ENCODE results near the gene COL1A2. TPM values are rescaled to one million over a fixed set of nuclear protein-coding genes. Genes with fewer than 3 reads are reported as not detected.

COL1A2 gene
- total RNA-seq, 1 experiment from 2014 or later, result 42.1 TPM

- H2BK15ac ChIP-seq (ENCODE audit: low read depth, low read length), result no peak overlapping the region
- H3K9me3 Mint-ChIP-seq, result no peaks in the 10 kb centered on the region
- no peak overlapping the region for H3K18ac ChIP-seq (ENCODE audit: insufficient read length, low read depth, low read length)
- H3K14ac ChIP-seq (ENCODE audit: insufficient read depth, low read length), result no peak overlapping the region
- H3K79me1 ChIP-seq (ENCODE audit: insufficient read depth, low read depth, low read length, poor library complexity, severe bottlenecking), result no peaks in the 10 kb centered on the region
- H3K9ac ChIP-seq (ENCODE audit: extremely low read depth, insufficient read length, low read length), result no peak overlapping the region
- H2BK5ac ChIP-seq (ENCODE audit: insufficient read length, low read length), result no peak overlapping the region
- no peak overlapping the region for H4K5ac ChIP-seq (ENCODE audit: insufficient read length, low read depth, low read length)
- no peaks in the 10 kb centered on the region for H3K23me2 ChIP-seq (ENCODE audit: insufficient read length, low read depth, low read length, poor library complexity, severe bottlenecking)
- H4K91ac ChIP-seq (ENCODE audit: insufficient read length, low read depth, low read length), result no peak overlapping the region
- no peak overlapping the region for H3K4ac ChIP-seq (ENCODE audit: low read depth, low read length)
- H3K4me1 Mint-ChIP-seq, result peaks cover 9 to 10% of the 10 kb centered on the region in 2 experiments
- H2BK20ac ChIP-seq (ENCODE audit: low read depth, low read length, poor library complexity, severe bottlenecking), result no peak overlapping the region
- H2BK120ac ChIP-seq (ENCODE audit: low read depth, low read length, poor library complexity, severe bottlenecking), result no peak overlapping the region
- H3K27ac Mint-ChIP-seq, result no peak overlapping the region
- H3K23ac ChIP-seq (ENCODE audit: insufficient read length, low read depth, low read length), result no peak overlapping the region
- no peaks in the 10 kb centered on the region for H3K36me3 Mint-ChIP-seq (ENCODE audit: insufficient read depth in 1 of 3, low read depth in 3 of 3)
- H3K27ac ChIP-seq (ENCODE audit: insufficient read length, low read depth, low read length), result no peak overlapping the region
- no peak overlapping the region for H4K8ac ChIP-seq (replicated peaks; ENCODE audit: insufficient read length, low read depth, low read length)
- no peaks in the 10 kb centered on the region for H3K9me3 ChIP-seq (ENCODE audit: control insufficient read depth, low read depth, low read length)
- no peak overlapping the region for H2BK12ac ChIP-seq (ENCODE audit: insufficient read length, low read depth, low read length)
- H3K4me2 ChIP-seq (ENCODE audit: insufficient read depth, insufficient read length, low read length), result no peak overlapping the region
- peaks cover 7% of the 10 kb centered on the region; the same call in 1 of the 2 replicates for H3K4me1 ChIP-seq (ENCODE audit: insufficient read depth, low read length)
- no peaks in the 10 kb centered on the region for H3K27me3 Mint-ChIP-seq (ENCODE audit: low read depth)
- H4K20me1 ChIP-seq (ENCODE audit: control insufficient read depth, insufficient read depth, insufficient read length), result no peaks in the 10 kb centered on the region
- H3T11ph ChIP-seq (ENCODE audit: low read length), result no peak overlapping the region
- H3K27me3 ChIP-seq (ENCODE audit: insufficient read depth, low read length), result no peaks in the 10 kb centered on the region
- no peak for TF ChIP-seq CTCF (conservative IDR thresholded peaks at IDR 0.05)
- H3K56ac ChIP-seq (ENCODE audit: insufficient read length, low read depth, low read length), result no peak overlapping the region
- H2AFZ ChIP-seq (ENCODE audit: low read length), result no peak overlapping the region
- no peak for DNase-seq
- no peaks in the 10 kb centered on the region for H3K79me2 ChIP-seq (ENCODE audit: insufficient read depth, low read length)
- H3K4me3 Mint-ChIP-seq, result no peak overlapping the region
- H2AK5ac ChIP-seq (ENCODE audit: insufficient read length, low read length), result no peak overlapping the region
- 100% methylated on average over 3 of the region's 3 CpGs for WGBS (ENCODE audit: extremely low coverage, insufficient read length, low lambda C conversion rate)
These were observed 12.6 kb upstream of the COL1A2 start for GRCh38 chr7:94382132-94382531.

Data from H9 (cell line).